SK-N-MC (cell line): ENCODE measurements around the gene LLGL2.

ENCODE experiments used
- EZH2 ChIP-seq: fragments of 200-600 bp; sonication (generic); IDR thresholded peaks from one replicate; pipeline ENCODE4 v1.6.1; 2017; ENCODE audit warnings: antibody characterized with exemption
- POLR2AphosphoS5 ChIP-seq: IDR thresholded peaks from 2 replicates; pipeline ENCODE4 v1.6.1; 2012; ENCODE audit warnings: mild to moderate bottlenecking, low read depth, low read length, borderline replicate concordance

DNA sequence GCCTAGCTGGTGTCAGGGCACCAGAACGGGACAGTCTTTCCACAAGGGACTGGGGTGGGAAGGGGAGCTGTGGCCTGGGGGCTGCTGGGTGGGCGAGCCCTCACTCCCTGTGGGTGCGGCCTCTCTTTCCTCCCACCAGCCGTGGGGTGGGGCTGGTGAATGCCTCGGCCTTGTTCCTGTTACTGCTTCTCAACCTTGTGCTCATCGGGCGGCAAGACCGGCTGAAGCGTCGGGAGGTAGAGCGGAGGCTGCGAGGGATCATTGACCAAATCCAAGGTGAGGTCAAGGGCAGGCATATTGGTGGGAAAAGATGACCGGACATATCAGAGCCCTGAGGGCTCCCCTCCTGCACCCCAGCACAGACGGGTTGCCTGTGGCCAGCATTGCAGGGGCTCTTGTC, 39.3 kb upstream of the LLGL2 start:
- TF ChIP-seq EZH2 (no peak), POLR2AphosphoS5 (no peak)
